HG03196 (cell line): ENCODE data around the gene CIC.
"Not testable (repeated sequence)": the region's sequence is repeated elsewhere in the genome, so short reads cannot be mapped to it uniquely, and the experiment has no call there.

Source experiments
- ATAC-seq: cut with Tn5 transposase; IDR thresholded peaks from one replicate; pipeline ENCODE4 v1.9.1; 2021; ENCODE audit not compliant: unreplicated experiment

CIC gene

GRCh38 chr19:42328106-42328505 lies 59.1 kb downstream of the CIC start:
- ATAC-seq: no peak

- no peak for ATAC-seq
Measured at GRCh38 chr19:42328854-42329253, 59.8 kb downstream of the CIC start.

- ATAC-seq: no peak
Measured at GRCh38 chr19:42330241-42330711, 61.2 kb downstream of the CIC start.

- ATAC-seq: not testable (repeated sequence)
Measured at GRCh38 chr19:42331333-42331732, 62.3 kb downstream of the CIC start.

- no peak for ATAC-seq
Measured at GRCh38 chr19:42332059-42332458, 63.0 kb downstream of the CIC start.

- no peak for ATAC-seq
Measured at GRCh38 chr19:42333018-42333417, 64.0 kb downstream of the CIC start.

GRCh38 chr19:42333975-42334696 lies 65.1 kb downstream of the CIC start:
- ATAC-seq: no peak

- ATAC-seq: no peak
Measured at GRCh38 chr19:42334697-42335373, 65.8 kb downstream of the CIC start.

- no peak for ATAC-seq
Measured at GRCh38 chr19:42335374-42335936, 66.4 kb downstream of the CIC start.

- ATAC-seq: no peak
Measured at GRCh38 chr19:42335971-42336370, 66.9 kb downstream of the CIC start.

- ATAC-seq: not testable (repeated sequence)
Measured at GRCh38 chr19:42339126-42339860, 70.2 kb downstream of the CIC start.

GRCh38 chr19:42339922-42340321 lies 70.9 kb downstream of the CIC start:
- ATAC-seq: not testable (repeated sequence)

GRCh38 chr19:42343344-42344110 lies 74.5 kb downstream of the CIC start:
- ATAC-seq: no peak

GRCh38 chr19:42344336-42344893 lies 75.4 kb downstream of the CIC start:
- ATAC-seq: no peak
